T47D (cell line): Measurements from ENCODE around the gene BRSK1.

ENCODE experiments used
- DNase-seq, 2 experiments: peaks; one replicate each; pipeline versions ENCODE4 v3.0.0 to v3.0.0-alpha.2; 2011 to 2012; ENCODE audit warnings: low read depth in 1 of 2, low spot score in 1 of 2
- JUND ChIP-seq: IDR thresholded peaks from 2 replicates; pipeline ENCODE4 v1.6.1; 2012; ENCODE audit warnings: low read depth
- in situ Hi-C: cut with HindIII; loops from 2 replicates; pipeline ENCODE4 v1.10.0; 2016; ENCODE audit warnings: low sequenced_read_pairs, low pct_unique_long_range_greater_than_20kb

The BRSK1 gene

DNA sequence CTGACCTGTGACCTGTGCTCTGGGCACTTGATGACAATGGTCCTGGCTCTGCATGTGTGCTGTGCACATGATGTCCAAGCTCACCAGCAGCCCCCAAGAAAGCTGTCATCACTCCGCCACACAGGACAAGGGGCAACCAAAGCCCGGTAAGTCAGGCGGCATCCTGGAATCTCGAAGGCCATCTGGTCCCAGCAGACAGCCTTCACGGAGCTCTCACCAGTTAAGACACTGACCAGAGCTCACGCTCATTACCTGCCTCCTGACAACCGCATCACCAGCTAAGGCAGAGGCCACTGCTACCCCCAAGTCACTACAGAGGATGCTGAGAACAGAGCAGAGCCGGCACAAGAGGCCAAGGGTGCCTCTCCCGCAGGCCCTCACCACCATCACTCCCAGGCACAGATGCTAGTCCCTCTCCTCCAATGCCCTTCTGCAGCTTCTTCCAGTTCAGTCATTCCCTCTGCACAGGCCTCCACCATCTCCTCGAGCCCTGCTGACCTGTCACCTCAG lies 35.6 kb upstream of the BRSK1 start:
- TF ChIP-seq JUND, result no peak
- in situ Hi-C loops, result no loop called here
- no peak for DNase-seq

DNA sequence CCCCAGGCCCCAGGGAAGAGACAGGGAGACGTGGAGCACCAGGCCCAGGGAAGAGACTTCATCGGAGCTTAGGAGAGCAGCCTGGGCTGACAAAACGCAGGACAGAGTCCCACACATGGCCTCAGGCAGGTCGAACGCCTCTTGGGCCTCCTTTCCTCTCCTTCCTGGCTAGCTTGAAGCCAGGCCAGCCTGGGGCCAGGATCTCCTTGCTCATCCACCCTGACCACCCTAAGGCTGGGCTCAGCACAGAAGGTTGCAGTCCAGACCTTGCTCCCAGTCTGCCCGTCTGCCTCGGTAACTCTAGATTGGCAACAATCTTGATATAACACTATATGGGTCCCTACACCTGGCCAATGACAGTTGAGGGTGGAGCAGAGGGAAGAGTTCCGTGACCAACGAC lies 35.1 kb upstream of the BRSK1 start:
- DNase-seq, result no peak
- in situ Hi-C loops, result no loop called here
- no peak for TF ChIP-seq JUND

DNA sequence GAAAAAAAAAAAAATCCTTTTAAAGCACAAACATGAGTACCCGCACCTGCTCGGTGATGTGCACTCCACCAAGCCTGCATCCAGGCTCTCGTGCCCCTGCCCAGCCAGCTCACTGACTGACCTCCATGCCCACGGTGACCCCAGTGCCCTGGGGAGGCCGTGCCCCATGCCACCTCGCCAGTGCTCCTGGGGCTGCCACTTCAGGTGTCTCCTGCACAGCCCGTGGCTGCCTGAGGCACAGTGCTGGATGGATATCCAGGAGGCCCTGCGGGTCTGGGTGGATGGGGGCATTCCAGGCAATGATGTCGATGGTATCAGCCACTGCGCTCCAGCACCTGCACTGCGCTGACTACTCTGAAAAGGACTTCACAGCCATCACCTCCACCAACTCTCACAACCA lies 34.0 kb upstream of the BRSK1 start:
- no peak for DNase-seq
- TF ChIP-seq JUND, result no peak
- in situ Hi-C loops, result no loop called here

DNA sequence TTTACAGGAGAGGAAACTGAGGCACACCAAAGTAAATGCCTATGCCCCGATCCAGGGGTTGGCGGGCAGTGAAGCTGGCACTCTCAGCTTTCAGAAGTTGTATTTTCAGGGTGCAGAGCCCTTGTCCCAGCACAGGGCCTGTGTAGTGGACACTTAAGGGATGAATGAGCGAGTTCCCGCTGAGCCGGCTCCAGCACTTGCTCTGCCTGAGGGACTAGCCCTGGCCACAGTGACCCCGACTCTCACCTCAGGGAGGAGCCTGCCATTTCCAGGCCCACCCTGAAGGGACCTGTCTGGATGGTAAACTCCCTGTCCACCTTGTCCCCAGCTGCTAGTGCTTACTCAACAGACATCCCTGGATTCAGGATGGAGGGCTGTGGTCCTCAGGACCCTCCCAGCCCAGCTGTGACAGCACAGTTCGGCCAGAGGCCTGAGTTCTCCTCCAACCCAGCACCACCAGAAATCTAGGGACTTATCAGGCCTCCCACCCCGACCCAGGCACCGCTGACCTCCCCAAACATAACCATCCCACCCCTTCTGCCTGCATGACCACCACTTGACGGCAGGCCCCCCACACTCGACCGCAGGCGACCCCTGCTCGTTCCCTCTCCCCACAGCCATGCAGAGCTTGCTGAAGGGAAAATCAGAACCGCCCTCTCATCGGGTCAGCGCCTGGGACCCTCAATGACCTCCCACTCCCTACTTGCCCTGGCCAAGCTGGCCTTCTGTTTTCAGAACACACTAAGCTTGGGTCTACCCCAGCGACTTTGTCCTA lies 33.3 kb upstream of the BRSK1 start:
- in situ Hi-C loops, result no loop called here
- no peak for TF ChIP-seq JUND
- DNase-seq, result peak in 1 of 2 experiments; percentile 30

DNA sequence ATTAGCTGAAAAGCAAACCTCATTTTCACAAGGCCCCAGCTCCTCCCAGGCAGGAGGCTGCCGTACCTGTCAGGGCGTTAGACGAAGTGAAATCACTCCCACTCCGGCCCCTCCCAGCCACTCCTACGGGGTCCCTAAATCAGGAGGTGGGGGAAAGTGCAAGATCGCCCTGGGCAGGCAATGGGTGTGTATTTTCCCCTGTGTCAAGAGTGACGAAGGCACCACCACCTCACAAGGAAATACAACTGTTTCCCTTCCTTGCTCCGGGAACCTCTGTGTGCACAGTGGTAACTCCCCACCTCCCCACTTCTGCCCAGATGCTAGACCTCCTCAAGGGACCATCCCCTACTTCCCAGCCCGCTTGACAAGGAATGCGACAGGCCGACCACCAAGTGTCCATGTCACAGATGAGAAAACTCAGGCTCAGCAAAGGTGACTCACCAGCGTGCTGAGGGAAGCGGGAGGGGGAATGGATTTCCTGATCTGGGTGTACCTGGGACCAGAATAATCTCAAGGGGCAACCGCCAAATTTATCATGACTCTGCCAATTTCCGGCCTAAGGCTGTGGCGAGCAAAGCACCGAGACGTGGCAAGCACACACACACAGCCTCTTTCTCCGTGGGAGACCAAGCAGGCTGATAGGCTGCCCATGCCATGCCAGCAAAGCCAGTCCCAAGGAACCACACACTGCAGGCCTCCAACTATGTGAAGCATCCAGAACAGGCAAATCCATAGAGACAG lies 32.3 kb upstream of the BRSK1 start:
- TF ChIP-seq JUND, result no peak
- in situ Hi-C loops, result no loop called here
- no peak for DNase-seq

DNA sequence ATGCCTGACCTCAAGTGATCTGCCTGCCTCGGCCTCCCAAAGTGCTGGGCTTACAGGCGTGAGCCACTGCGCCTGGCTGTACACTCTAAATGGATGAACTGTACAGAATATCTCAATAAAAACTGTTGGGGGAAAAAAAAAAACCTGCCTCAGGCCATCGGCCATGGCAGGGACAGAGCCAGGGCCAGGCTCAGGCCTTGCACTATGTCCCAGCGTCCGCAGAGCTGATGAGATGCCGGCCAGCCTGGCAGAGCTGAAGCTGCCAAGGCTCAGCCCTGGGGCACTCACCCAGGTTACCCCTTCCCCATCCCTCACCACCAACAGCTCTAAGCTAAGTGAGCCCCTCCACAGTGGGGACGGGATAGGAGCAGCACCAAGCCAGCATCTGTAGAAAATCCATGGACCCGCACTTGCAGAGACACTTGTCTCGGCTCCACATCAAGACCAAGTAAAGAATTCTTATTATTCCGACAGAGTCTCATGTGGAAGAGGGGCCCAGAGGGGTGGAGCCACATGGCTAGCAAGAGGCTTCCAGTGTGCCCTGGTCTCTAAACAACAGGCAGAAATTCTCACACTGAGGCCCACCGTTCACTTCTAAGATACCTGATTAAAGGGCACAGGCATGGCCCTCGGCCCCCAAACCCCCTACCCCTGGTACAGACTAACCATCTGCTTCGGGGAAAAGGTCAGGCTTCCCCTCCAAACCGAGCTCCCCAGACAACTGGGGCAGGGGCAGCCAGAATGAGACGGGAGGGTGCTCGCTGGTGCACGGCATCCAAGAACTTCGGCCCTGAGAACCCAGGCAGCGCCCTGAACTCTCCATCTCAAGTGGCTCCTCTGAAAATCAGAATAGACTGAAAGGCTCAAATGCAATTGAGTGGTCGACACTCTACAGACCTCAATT lies 30.8 kb upstream of the BRSK1 start:
- in situ Hi-C loops, result no loop called here
- no peak for TF ChIP-seq JUND
- DNase-seq, result no peak

DNA sequence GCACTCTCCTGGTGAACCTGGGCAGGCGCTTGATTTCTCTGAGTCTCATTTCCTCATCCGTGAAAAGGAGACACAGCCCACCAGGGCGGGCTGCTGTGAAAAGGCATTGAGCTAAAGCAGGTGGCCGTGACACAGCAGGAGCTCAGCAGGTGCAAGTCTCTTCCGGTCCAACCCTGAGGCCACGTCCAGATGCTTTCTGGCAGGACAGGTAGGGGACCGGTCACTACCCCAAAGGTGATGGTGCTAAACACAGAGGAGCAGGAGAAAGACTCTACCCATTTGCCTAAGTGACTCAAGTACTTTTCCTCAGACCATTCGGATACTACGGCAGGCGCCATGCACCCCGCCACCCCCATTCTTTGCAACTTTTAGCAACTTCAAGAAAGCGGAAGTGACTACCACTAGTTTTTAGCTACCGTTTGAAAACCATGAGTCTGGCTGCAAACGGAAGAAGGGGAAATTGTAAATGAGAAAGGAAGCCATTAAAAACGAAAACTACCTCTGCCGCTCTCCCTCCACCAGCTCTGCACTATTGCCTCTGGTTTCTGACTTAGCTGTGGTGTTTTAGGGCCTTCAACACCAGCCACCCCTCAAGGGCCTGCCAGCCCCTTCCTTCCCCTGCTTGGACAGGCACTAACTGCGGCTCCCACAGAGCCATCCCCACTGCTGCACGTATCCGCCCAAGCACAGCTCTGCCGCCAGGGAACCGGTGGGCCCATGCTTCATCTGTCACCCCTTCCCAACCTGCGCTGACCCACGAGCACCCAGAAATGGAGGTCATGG lies 29.8 kb upstream of the BRSK1 start:
- TF ChIP-seq JUND, result no peak
- in situ Hi-C loops, result no loop called here
- no peak for DNase-seq

DNA sequence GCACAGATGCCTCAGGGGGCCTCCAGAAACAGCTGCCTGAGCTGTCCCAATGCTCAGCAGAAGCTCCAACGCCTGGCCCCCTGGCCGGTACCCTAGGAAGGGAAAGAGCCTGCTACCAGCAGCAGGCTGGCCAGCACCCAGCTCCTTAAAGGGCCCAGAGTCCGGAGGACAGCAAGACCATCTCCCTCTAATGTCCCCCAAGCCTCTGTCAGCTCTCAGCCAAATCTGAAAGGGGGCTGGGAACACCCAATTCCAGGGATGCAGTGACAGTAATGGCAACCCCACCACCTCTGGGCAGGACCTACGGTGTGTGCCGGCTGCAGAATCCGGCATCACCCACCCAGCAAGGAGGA lies 29.2 kb upstream of the BRSK1 start:
- no peak for DNase-seq
- in situ Hi-C loops, result no loop called here
- no peak for TF ChIP-seq JUND

DNA sequence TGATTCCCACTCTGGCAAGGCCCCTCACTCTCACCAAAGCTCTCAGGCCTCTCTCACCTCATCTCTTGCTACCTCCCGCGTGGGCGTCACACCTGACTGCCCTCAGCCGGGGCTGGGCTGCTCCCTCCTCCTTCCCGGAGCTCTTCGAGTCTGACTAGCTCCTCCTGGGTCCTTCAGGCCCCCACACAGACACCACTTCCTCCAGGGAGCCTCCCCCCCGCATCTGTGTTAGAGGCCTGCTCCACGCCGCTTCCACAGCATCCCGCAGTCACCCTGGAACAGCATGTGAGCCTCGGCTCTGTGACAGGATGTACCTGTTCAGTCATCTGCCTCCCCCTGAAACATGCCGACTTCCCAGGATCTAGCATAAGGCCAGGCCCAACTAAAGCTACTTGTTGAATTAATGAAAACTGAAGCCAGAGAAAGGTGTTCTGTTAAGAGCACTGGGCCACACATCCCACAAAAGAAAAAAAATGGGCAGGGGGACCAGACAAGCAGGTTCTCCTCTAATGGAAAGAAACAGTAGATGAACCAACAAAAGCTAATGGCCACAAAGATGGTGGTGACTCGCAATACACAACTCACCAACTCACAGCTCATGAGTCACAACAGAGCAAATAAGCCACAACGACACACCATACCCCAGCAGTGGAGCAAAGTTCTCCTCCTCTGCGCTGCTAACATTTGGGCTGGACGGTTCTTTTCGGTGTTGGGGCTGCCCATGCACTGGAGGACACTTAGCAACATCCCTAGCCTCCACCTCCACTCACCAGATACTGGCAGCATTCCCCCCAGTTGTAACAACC lies 28.0 kb upstream of the BRSK1 start:
- in situ Hi-C loops, result no loop called here
- DNase-seq, result no peak
- TF ChIP-seq JUND, result no peak

DNA sequence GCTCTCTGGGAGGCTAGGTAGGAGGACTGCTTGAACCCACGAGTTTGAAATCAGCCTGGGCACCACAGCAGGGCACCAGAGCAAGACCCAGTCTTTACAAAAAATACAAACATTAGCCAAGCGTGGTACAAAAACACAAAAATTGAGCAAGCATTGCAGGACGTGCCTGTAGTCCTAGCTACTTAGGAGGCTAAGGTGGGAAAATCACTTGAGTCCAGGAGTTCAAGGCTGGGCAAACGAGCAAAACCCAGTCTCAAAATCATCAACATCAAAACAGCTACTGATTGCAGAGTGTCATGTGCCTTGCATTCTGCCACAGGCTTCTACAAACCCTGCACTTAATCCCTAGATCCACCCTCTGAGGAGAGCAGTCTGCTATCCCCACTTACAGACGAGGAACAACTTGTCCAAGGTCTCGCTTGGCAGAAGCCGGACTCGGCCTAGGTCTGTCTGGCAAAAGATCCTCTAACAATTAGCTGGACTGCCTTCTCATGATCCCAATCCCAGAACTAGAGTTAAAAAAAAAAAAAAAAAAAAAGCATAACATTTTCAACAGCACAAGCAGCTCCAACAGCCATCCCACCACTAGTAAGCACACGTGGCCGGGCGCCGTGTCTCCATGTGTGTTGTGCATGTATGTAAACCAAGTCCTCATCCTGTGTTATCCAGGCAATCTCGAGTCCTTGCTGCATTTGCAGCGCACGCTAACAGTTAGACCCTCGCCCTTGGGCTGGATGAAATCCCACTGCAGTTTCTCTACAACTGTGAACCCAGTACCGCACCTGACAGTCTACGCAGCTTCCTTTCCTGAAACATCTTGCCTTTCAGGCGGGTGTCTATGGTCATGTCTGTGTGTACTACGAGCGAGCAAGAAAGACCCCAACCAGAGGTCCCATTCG lies 27.0 kb upstream of the BRSK1 start:
- no peak for TF ChIP-seq JUND
- in situ Hi-C loops, result no loop called here
- DNase-seq, result no peak
